SK-N-SH (cell line): ENCODE results near the gene RC3H2. TPM values are rescaled to one million over a fixed set of nuclear protein-coding genes. Genes with fewer than 3 reads are reported as not detected.
A peak's percentile ranks its signal among the peaks of the same experiment; 100 is the strongest.

Experiments used
- CTCF ChIA-PET: fragments of 300-600, 350-600 bp; formaldehyde crosslinking; extraction: SDS; loops from one replicate; lab custom pipeline; 2021; lab: Yijun Ruan, JAX
- POLR2A ChIA-PET: fragments of 350-600 bp; sonication (Branson Sonifier 250); formaldehyde crosslinking; extraction: SDS; loops from one replicate; lab custom pipeline; 2020; ENCODE audit warnings: antibody characterized with exemption, inconsistent platforms; lab: Yijun Ruan, JAX
- DNase-seq: peaks from one replicate; pipeline ENCODE4 v3.0.0; 2012
- H2AFZ ChIP-seq: fragments of 200-600 bp; sonication (generic); 2 replicates; pipeline ENCODE4 v1.8.1; 2016; ENCODE audit warnings: antibody characterized with exemption, mild to moderate bottlenecking, low read depth
- H3F3A ChIP-seq: fragments of 200-600 bp; sonication (generic); replicated peaks from 2 replicates; pipeline ENCODE3; 2016; ENCODE audit warnings: antibody characterized with exemption, mild to moderate bottlenecking; ENCODE audit not compliant: insufficient read depth
- H3K27ac ChIP-seq, 2 experiments: fragments of 200-500 bp in 1 of 2; fragments of 200-600 bp in 1 of 2; sonication (Bioruptor generic) in 1 of 2; sonication (generic), shearing (Covaris generic) in 1 of 2; 2 replicates each; pipeline versions ENCODE4 v1.5.1 to v1.6.1; 2014 to 2016; ENCODE audit warnings: low read depth in 2 of 2, inconsistent platforms in 1 of 2, low read length in 1 of 2, mild to moderate bottlenecking in 1 of 2, mixed read lengths in 1 of 2
- H3K27me3 ChIP-seq: fragments of 200-600 bp; sonication (generic), shearing (Covaris generic); 2 replicates; pipeline ENCODE4 v1.6.1; 2016; ENCODE audit warnings: mixed run types; ENCODE audit not compliant: insufficient read depth
- H3K36me3 ChIP-seq, 2 experiments: fragments of 200-500 bp in 1 of 2; fragments of 200-600 bp in 1 of 2; sonication (Bioruptor generic) in 1 of 2; sonication (generic) in 1 of 2; replicated peaks in 1 of 2; 2 replicates each; pipeline versions ENCODE3 to v1.5.1; 2014 to 2016; ENCODE audit warnings: low read length in 1 of 2, mild to moderate bottlenecking in 1 of 2; ENCODE audit not compliant: insufficient read depth in 2 of 2, control insufficient read depth in 1 of 2
- H3K4me1 ChIP-seq, 2 experiments: fragments of 200-500 bp in 1 of 2; fragments of 200-600 bp in 1 of 2; sonication (Bioruptor generic) in 1 of 2; sonication (generic), shearing (Covaris generic) in 1 of 2; 2 replicates each; pipeline versions ENCODE4 v1.5.1 to v1.6.1; 2014 to 2016; ENCODE audit warnings: low read depth in 1 of 2, low read length in 1 of 2, mixed run types in 1 of 2; ENCODE audit not compliant: insufficient read depth in 2 of 2, control insufficient read depth in 1 of 2
- H3K4me2 ChIP-seq: fragments of 200-600 bp; sonication (generic), shearing (Covaris generic); 2 replicates; pipeline ENCODE4 v1.6.1; 2017; ENCODE audit warnings: mixed run types
- H3K4me3 ChIP-seq, 2 experiments: fragments of 200-500 bp in 1 of 2; fragments of 200-600 bp in 1 of 2; sonication (Bioruptor generic) in 1 of 2; sonication (generic), shearing (Covaris generic) in 1 of 2; 2 replicates each; pipeline versions ENCODE4 v1.5.1 to v1.8.1; 2014 to 2016; ENCODE audit warnings: low read depth in 2 of 2, inconsistent platforms in 1 of 2, low read length in 1 of 2, mild to moderate bottlenecking in 1 of 2, mixed read lengths in 1 of 2, moderate library complexity in 1 of 2
- H3K79me2 ChIP-seq: fragments of 200-600 bp; sonication (generic); 2 replicates; pipeline ENCODE4 v1.8.1; 2017; ENCODE audit warnings: mild to moderate bottlenecking; ENCODE audit not compliant: insufficient read depth
- H3K9ac ChIP-seq: fragments of 200-600 bp; sonication (generic); 2 replicates; pipeline ENCODE4 v1.6.1; 2017; ENCODE audit warnings: mixed run types
- H3K9me2 ChIP-seq: fragments of 200-600 bp; sonication (generic); 2 replicates; pipeline ENCODE4 v1.6.1; 2017; ENCODE audit warnings: mixed run types
- H3K9me3 ChIP-seq: fragments of 200-600 bp; sonication (generic); 2 replicates; pipeline ENCODE4 v1.6.1; 2017; ENCODE audit warnings: mixed run types, mild to moderate bottlenecking, moderate library complexity
- H4K20me1 ChIP-seq: fragments of 200-600 bp; sonication (generic); 2 replicates; pipeline ENCODE4 v1.6.1; 2017; ENCODE audit warnings: mild to moderate bottlenecking, mixed run types; ENCODE audit not compliant: insufficient read depth
- CHD2 ChIP-seq: fragments of 150-350 bp; IDR thresholded peaks from 2 replicates; pipeline ENCODE4 v1.6.1; 2018; ENCODE audit warnings: low read length; ENCODE audit not compliant: partially characterized antibody
- CTCF ChIP-seq: fragments of 200-600 bp; sonication (generic); IDR thresholded peaks from 2 replicates; pipeline ENCODE4 v1.6.1; 2017; ENCODE audit warnings: antibody characterized with exemption, mild to moderate bottlenecking, moderate library complexity
- ELF1 ChIP-seq: IDR thresholded peaks from 2 replicates; pipeline ENCODE4 v1.4.0; 2012
- GABPA ChIP-seq: IDR thresholded peaks from 2 replicates; pipeline ENCODE4 v1.4.0; 2012; ENCODE audit warnings: low read depth, mild to moderate bottlenecking
- GATA2 ChIP-seq: sonication (generic); formaldehyde crosslinking; IDR thresholded peaks from 2 replicates; pipeline ENCODE4 v1.5.0; 2020; ENCODE audit warnings: mild to moderate bottlenecking, missing genetic modification reagents
- IRF3 ChIP-seq: fragments of 150-350 bp; IDR thresholded peaks from 2 replicates; pipeline ENCODE4 v1.6.1; 2016; ENCODE audit warnings: mild to moderate bottlenecking, low read depth, low read length
- MXI1 ChIP-seq: IDR thresholded peaks from 2 replicates; pipeline ENCODE4 v1.6.1; 2012; ENCODE audit warnings: mild to moderate bottlenecking, low read depth, low read length, improper control_type of control experiment
- NFIC ChIP-seq: IDR thresholded peaks from 2 replicates; pipeline ENCODE4 v1.4.0; 2012; ENCODE audit warnings: borderline replicate concordance
- NRF1 ChIP-seq: IDR thresholded peaks from 2 replicates; pipeline ENCODE4 v1.6.1; 2012; ENCODE audit warnings: low read depth, mild to moderate bottlenecking, low read length
- POLR2AphosphoS5 ChIP-seq: IDR thresholded peaks from 2 replicates; pipeline ENCODE4 v1.6.1; 2012; ENCODE audit warnings: low read depth, low read length
- RCOR1 ChIP-seq: fragments of 150-350 bp; IDR thresholded peaks from 2 replicates; pipeline ENCODE4 v1.6.1; 2017; ENCODE audit warnings: antibody characterized with exemption, low read length
- REST ChIP-seq: IDR thresholded peaks from 2 replicates; pipeline ENCODE4 v1.6.1; 2012; ENCODE audit warnings: mild to moderate bottlenecking, low read depth, low read length, moderate library complexity
- RFX5 ChIP-seq: IDR thresholded peaks from 2 replicates; pipeline ENCODE4 v1.6.1; 2012; ENCODE audit warnings: mild to moderate bottlenecking, improper control_type of control experiment, low read length
- SIN3A ChIP-seq: IDR thresholded peaks from 2 replicates; pipeline ENCODE4 v1.6.1; 2012; ENCODE audit warnings: low read depth, mild to moderate bottlenecking, low read length, moderate library complexity, borderline replicate concordance
- TAF1 ChIP-seq: IDR thresholded peaks from 2 replicates; pipeline ENCODE4 v1.6.1; 2012; ENCODE audit warnings: low read depth, mild to moderate bottlenecking, low read length, moderate library complexity, borderline replicate concordance
- USF1 ChIP-seq: IDR thresholded peaks from 2 replicates; pipeline ENCODE4 v1.4.0; 2012; ENCODE audit warnings: low read depth, borderline replicate concordance
- YY1 ChIP-seq: IDR thresholded peaks from 2 replicates; pipeline ENCODE4 v1.4.0; 2012; ENCODE audit warnings: low read depth, mild to moderate bottlenecking
- ZBTB33 ChIP-seq: IDR thresholded peaks from 2 replicates; pipeline ENCODE4 v1.4.0; 2012; ENCODE audit warnings: low read depth, borderline replicate concordance
- WGBS: methylation state at CpG from one replicate; pipeline ENCODE4 v1.1.6; 2017; ENCODE audit warnings: low lambda C conversion rate; 5-methylcytosine and 5-hydroxymethylcytosine counted together
- polyA plus RNA-seq, 3 experiments: library from polyadenylated mRNA; depleted of rRNA; stranded (reverse); fragments of >200 nt; gene quantifications; 2 replicates each; pipeline ENCODE4 v1.2.3, GENCODE V29; 2012

The RC3H2 gene
- polyA plus RNA-seq, 1 of the 3 experiments (the other 2 are of a cell fraction), result 12.4 TPM

GRCh38 chr9:122940749-122941581, 35.8 kb upstream of the RC3H2 start, which contains the start of gene RABGAP1:
Gene RABGAP1, plus strand, starts transcription at chr9:122941020. Its CDS starts 16,040 bp downstream, at chr9:122957060.
- WGBS, result 2% methylated on average over 19 of the region's 54 CpGs
- peak; percentile 96 for DNase-seq
- Histone ChIP-seq H3K9me3 (no peaks in the 10 kb centered on the region), H3K4me1 (peaks cover 0 to 8% of the 10 kb centered on the region in 2 experiments; a peak in 2 of 4 replicates), H3K9me2 (no peaks in the 10 kb centered on the region), H4K20me1 (peaks cover 39% of the 10 kb centered on the region), H3K27me3 (no peaks in the 10 kb centered on the region), H2AFZ (peak within 1 kb of the TSS; percentile 83), H3K79me2 (peaks cover 69% of the 10 kb centered on the region), H3K9ac (peak within 1 kb of the TSS; percentile 90), H3K36me3 (peaks cover 15 to 43% of the 10 kb centered on the region in 2 experiments), H3K4me2 (peak within 1 kb of the TSS; percentile 85), H3K4me3 (peak within 1 kb of the TSS; percentile 71 to 76), H3K27ac (peak within 1 kb of the TSS; percentile 76 to 82), H3F3A (peaks cover 19% of the 10 kb centered on the region)
- POLR2A ChIA-PET, result interaction anchor here (0.9 to 1.7 kb wide), 3 partner anchors 10 to 36 kb away, joined by 3 to 30 read pairs (median 14); partner anchors contain the start of genes RC3H2, ZBTB26 and ZBTB6
- TF ChIP-seq SIN3A (no peak), REST (no peak; the same call in 1 of the 2 replicates), NRF1 (peak; percentile 87), IRF3 (0 out of 2 replicates have a peak, but pooled peaks have one; percentile 30), RFX5 (0 out of 2 replicates have a peak, but pooled peaks have one; percentile 33), NFIC (no peak), MXI1 (peak; percentile 50; the same call in 1 of the 2 replicates), POLR2AphosphoS5 (peak; percentile 90), RCOR1 (0 out of 2 replicates have a peak, but pooled peaks have one; percentile 11), GATA2 (CRISPR knock-in tag) (no peak), CHD2 (no peak), ZBTB33 (no peak), TAF1 (0 out of 2 replicates have a peak, but pooled peaks have one; percentile 25), ELF1 (peak; percentile 53; the same call in 1 of the 2 replicates), CTCF (no peak), YY1 (no peak), GABPA (peak; percentile 77), USF1 (0 out of 2 replicates have a peak, but pooled peaks have one; percentile 55)
- CTCF ChIA-PET, result interaction anchor here (1.0 to 1.2 kb wide), 3 partner anchors 10 to 445 kb away, joined by 3 to 5 read pairs (median 3); no protein-coding TSS in a partner anchor
